Urinary bladder (tissue), 4 donors: Measurements from ENCODE around the gene ABCC5. TPM values are rescaled to one million over a fixed set of nuclear protein-coding genes. Genes with fewer than 3 reads are reported as not detected.

ENCODE experiments used
- DNase-seq: peaks from one replicate; pipeline ENCODE4 v3.0.0-alpha.2; 2015; ENCODE audit errors: extremely low spot score
- H3K27ac ChIP-seq: one replicate; pipeline ENCODE4 v1.5.1; 2013; ENCODE audit warnings: low read depth, mild to moderate bottlenecking, moderate library complexity
- H3K36me3 ChIP-seq: one replicate; pipeline ENCODE4 v1.6.1; 2013; ENCODE audit warnings: mild to moderate bottlenecking, moderate library complexity; ENCODE audit not compliant: insufficient read depth
- H3K4me1 ChIP-seq: one replicate; pipeline ENCODE4 v1.6.1; 2013; ENCODE audit warnings: mild to moderate bottlenecking, moderate library complexity; ENCODE audit not compliant: insufficient read depth
- H3K4me3 ChIP-seq: one replicate; pipeline ENCODE4 v1.5.1; 2013; ENCODE audit warnings: low read depth, low read length
- WGBS: extraction: QIAGEN DNeasy Blood & Tissue Kit; methylation state at CpG from one replicate; pipeline ENCODE4 v1.1.7; 2013; 5-methylcytosine and 5-hydroxymethylcytosine counted together
- polyA plus RNA-seq: library from polyadenylated mRNA; stranded (reverse); fragments of 200-250 nt; gene quantifications from one replicate; pipeline ENCODE4 v1.2.3, GENCODE V29; 2013
- small RNA-seq: library from RNA; depleted of rRNA; stranded (forward); fragments of <200 nt; gene quantifications from one replicate; pipeline ENCODE3, GENCODE V24; 2014
- total RNA-seq: library from RNA; depleted of rRNA; stranded (reverse); fragments of >200 nt; gene quantifications from one replicate; pipeline ENCODE4 v1.2.3, GENCODE V29; 2014
- donor health status: healthy with polysubstance abuse.
- donor health status: healthy.

Gene ABCC5
- total and polyA plus RNA-seq, 2 donors = 22.3 to 47.5 TPM

- 84% methylated on average over 2 of the region's 2 CpGs for WGBS
- Histone ChIP-seq H3K36me3 (no peaks in the 10 kb centered on the region), H3K4me1 (no peaks in the 10 kb centered on the region), H3K4me3 (no peak overlapping the region), H3K27ac (no peak overlapping the region)
- no peak for DNase-seq
These were observed 146.1 kb downstream of the ABCC5 start for GRCh38 chr3:183871541-183871940.

- H3K36me3 ChIP-seq = no peaks in the 10 kb centered on the region
- 94% methylated on average over 3 of the region's 3 CpGs for WGBS
- no peaks in the 10 kb centered on the region for H3K4me1 ChIP-seq
- no peak overlapping the region for H3K4me3 ChIP-seq
- no peak for DNase-seq
- no peak overlapping the region for H3K27ac ChIP-seq
These were observed 147.1 kb downstream of the ABCC5 start for GRCh38 chr3:183870563-183870962.

Small RNA genes lying within 50 kb of the gene (small RNA-seq; reads per million reads assigned to genes)
- not detected for gene MIR4448

Other genes with a start within 250 kb of the ABCC5 start
- gene MAP6D1, start 192.3 kb downstream of the ABCC5 start, total RNA-seq = 2.0 TPM
- gene MAP6D1, start 192.3 kb downstream of the ABCC5 start, polyA plus RNA-seq = 1.2 TPM
- 33.5 TPM for gene PARL, start 133.0 kb downstream of the ABCC5 start, total RNA-seq
- gene PARL, start 133.0 kb downstream of the ABCC5 start, polyA plus RNA-seq = 49.5 TPM
- not detected for gene HTR3D, start 13.9 kb upstream of the ABCC5 start, total RNA-seq
- gene HTR3D, start 13.9 kb upstream of the ABCC5 start, polyA plus RNA-seq = not detected
- not detected for gene HTR3C, start 35.2 kb upstream of the ABCC5 start, total RNA-seq
- 0.04 TPM for gene HTR3C, start 35.2 kb upstream of the ABCC5 start, polyA plus RNA-seq
- not detected for gene HTR3E, start 79.2 kb upstream of the ABCC5 start, total RNA-seq
- gene HTR3E, start 79.2 kb upstream of the ABCC5 start, polyA plus RNA-seq = not detected
- gene EIF2B5, start 117.5 kb upstream of the ABCC5 start, total RNA-seq = 34.2 TPM
- gene EIF2B5, start 117.5 kb upstream of the ABCC5 start, polyA plus RNA-seq = 38.2 TPM
- 25.2 TPM for gene DVL3, start 137.5 kb upstream of the ABCC5 start, total RNA-seq
- gene DVL3, start 137.5 kb upstream of the ABCC5 start, polyA plus RNA-seq = 62.2 TPM
- 195 TPM for gene AP2M1, start 157.0 kb upstream of the ABCC5 start, total RNA-seq
- 466 TPM for gene AP2M1, start 157.0 kb upstream of the ABCC5 start, polyA plus RNA-seq
- gene ABCF3, start 168.3 kb upstream of the ABCC5 start, total RNA-seq = 27.4 TPM
- gene ABCF3, start 168.3 kb upstream of the ABCC5 start, polyA plus RNA-seq = 38.8 TPM
- gene VWA5B2, start 211.7 kb upstream of the ABCC5 start, total RNA-seq = 0.05 TPM
- 0.33 TPM for gene VWA5B2, start 211.7 kb upstream of the ABCC5 start, polyA plus RNA-seq
- gene ALG3, start 231.1 kb upstream of the ABCC5 start, total RNA-seq = 17.0 TPM
- 49.5 TPM for gene ALG3, start 231.1 kb upstream of the ABCC5 start, polyA plus RNA-seq
- gene EEF1AKMT4, start 231.8 kb upstream of the ABCC5 start, total RNA-seq = 1.7 TPM
- gene EEF1AKMT4, start 231.8 kb upstream of the ABCC5 start, polyA plus RNA-seq = 2.6 TPM
- 0.26 TPM for gene CAMK2N2, start 243.7 kb upstream of the ABCC5 start, total RNA-seq
- 0.29 TPM for gene CAMK2N2, start 243.7 kb upstream of the ABCC5 start, polyA plus RNA-seq